Neuronal stem cell (in vitro differentiated cells): ENCODE measurements around the gene PRR23E.

ENCODE experiments used
- DNase-seq: peaks from one replicate; pipeline ENCODE4 v3.0.0-alpha.2; 2013; ENCODE audit warnings: low spot score
- H2AFZ ChIP-seq: one replicate; pipeline ENCODE4 v1.6.1; 2013; ENCODE audit warnings: mild to moderate bottlenecking, low read length, inconsistent platforms
- H2AK5ac ChIP-seq: 2 replicates; pipeline ENCODE4 v1.6.1; 2013; ENCODE audit warnings: low read depth, mild to moderate bottlenecking, inconsistent platforms, low read length, moderate library complexity, mixed read lengths
- H2BK120ac ChIP-seq: 2 replicates; pipeline ENCODE4 v1.6.1; 2013; ENCODE audit warnings: low read depth, mild to moderate bottlenecking, inconsistent platforms, low read length, moderate library complexity, mixed read lengths
- H2BK12ac ChIP-seq: one replicate; pipeline ENCODE4 v1.6.1; 2013; ENCODE audit warnings: low read length, inconsistent platforms
- H2BK15ac ChIP-seq: 2 replicates; pipeline ENCODE4 v1.6.1; 2013; ENCODE audit warnings: mild to moderate bottlenecking, low read length, inconsistent platforms, mixed read lengths
- H2BK5ac ChIP-seq: one replicate; pipeline ENCODE4 v1.6.1; 2013; ENCODE audit warnings: inconsistent platforms, mild to moderate bottlenecking, low read length, moderate library complexity
- H3K14ac ChIP-seq: one replicate; pipeline ENCODE4 v1.6.1; 2013; ENCODE audit warnings: low read length, inconsistent platforms
- H3K18ac ChIP-seq: 2 replicates; pipeline ENCODE4 v1.6.1; 2013; ENCODE audit warnings: low read length, inconsistent platforms
- H3K23ac ChIP-seq: 2 replicates; pipeline ENCODE4 v1.6.1; 2013; ENCODE audit warnings: low read depth, mild to moderate bottlenecking, mixed read lengths, low read length, inconsistent platforms; ENCODE audit not compliant: poor library complexity
- H3K27ac ChIP-seq: replicated peaks from 3 replicates; pipeline ENCODE4 v1.5.1; 2013; ENCODE audit warnings: low read length, inconsistent platforms
- H3K27me3 ChIP-seq, 3 experiments: 2 replicates each; pipeline ENCODE4 v1.6.1; 2013; ENCODE audit warnings: low read length in 3 of 3, mild to moderate bottlenecking in 2 of 3, inconsistent platforms in 1 of 3, low read depth in 1 of 3, mixed read lengths in 1 of 3, moderate library complexity in 1 of 3; ENCODE audit not compliant: control insufficient read depth in 3 of 3, insufficient read depth in 3 of 3
- H3K36me3 ChIP-seq, 2 donors: replicated peaks in 1 of 2; 2 replicates each; pipeline ENCODE4 v1.6.1; 2013; ENCODE audit warnings: low read length in 2 of 2; ENCODE audit not compliant: control insufficient read depth in 2 of 2, insufficient read depth in 2 of 2
- H3K4ac ChIP-seq: 2 replicates; pipeline ENCODE4 v1.6.1; 2013; ENCODE audit warnings: inconsistent platforms, mild to moderate bottlenecking, low read length, moderate library complexity
- H3K4me1 ChIP-seq, 2 donors: 1 replicate in 1 of 2; 2 replicates in 1 of 2; pipeline ENCODE4 v1.6.1; 2013; ENCODE audit warnings: low read length in 2 of 2, low read depth in 1 of 2; ENCODE audit not compliant: control insufficient read depth in 2 of 2, insufficient read depth in 1 of 2
- H3K4me2 ChIP-seq: one replicate; pipeline ENCODE4 v1.6.1; 2013; ENCODE audit warnings: mild to moderate bottlenecking, low read length, inconsistent platforms; ENCODE audit not compliant: insufficient read depth, poor library complexity, severe bottlenecking
- H3K4me3 ChIP-seq, 2 donors: 2 replicates each; pipeline ENCODE4 v1.5.1; 2013; ENCODE audit warnings: low read length in 2 of 2, mild to moderate bottlenecking in 2 of 2, inconsistent platforms in 1 of 2, moderate library complexity in 1 of 2
- H3K79me1 ChIP-seq: one replicate; pipeline ENCODE4 v1.6.1; 2013; ENCODE audit warnings: low read depth, mild to moderate bottlenecking, inconsistent platforms, low read length, moderate library complexity
- H3K9ac ChIP-seq: one replicate; pipeline ENCODE4 v1.6.1; 2013; ENCODE audit warnings: mild to moderate bottlenecking, low read depth, low read length, inconsistent platforms; ENCODE audit not compliant: poor library complexity
- H3K9me3 ChIP-seq, 2 donors: replicated peaks in 1 of 2; 2 replicates each; pipeline versions ENCODE3 to v1.6.1; 2013; ENCODE audit warnings: low read length in 2 of 2, mild to moderate bottlenecking in 2 of 2, inconsistent platforms in 1 of 2, low read depth in 1 of 2, mixed read lengths in 1 of 2, moderate library complexity in 1 of 2; ENCODE audit not compliant: control insufficient read depth in 2 of 2, insufficient read depth in 1 of 2
- H4K8ac ChIP-seq: one replicate; pipeline ENCODE4 v1.6.1; 2013; ENCODE audit warnings: low read depth, mild to moderate bottlenecking, inconsistent platforms, low read length, moderate library complexity
- H4K91ac ChIP-seq: one replicate; pipeline ENCODE4 v1.6.1; 2013; ENCODE audit warnings: low read length, low read depth, mild to moderate bottlenecking, inconsistent platforms; ENCODE audit not compliant: poor library complexity
- WGBS, 2 donors: extraction: QIAGEN DNeasy Blood & Tissue Kit; methylation state at CpG; one replicate each; pipeline ENCODE4 v1.1.7; 2013; ENCODE audit warnings: missing lambda C conversion rate in 2 of 2, mixed read lengths in 1 of 2; ENCODE audit not compliant: insufficient read length in 2 of 2, insufficient replicate concordance in 1 of 2; ENCODE audit errors: extremely low coverage in 2 of 2; 5-methylcytosine and 5-hydroxymethylcytosine counted together

Gene PRR23E

GRCh38 chr3:127194601-127195187 is 1.8 kb downstream of the PRR23E start:
- Histone ChIP-seq H3K79me1 (no peaks in the 10 kb centered on the region), H3K9ac (no peak overlapping the region), H2AK5ac (no peak overlapping the region), H2BK5ac (no peak overlapping the region), H3K27ac (no peak overlapping the region), H3K27me3 (peaks cover 0 to 2% (median 0%) of the 10 kb centered on the region in 3 experiments), H3K4ac (no peak overlapping the region), H3K4me3 (no peak overlapping the region), H2AFZ (no peak overlapping the region), H3K14ac (no peak overlapping the region), H3K4me2 (no peak overlapping the region), H4K91ac (no peak overlapping the region), H2BK12ac (no peak overlapping the region), H2BK15ac (no peak overlapping the region), H3K18ac (no peak overlapping the region), H4K8ac (no peak overlapping the region), H3K36me3 (no peaks in the 10 kb centered on the region), H3K23ac (no peak overlapping the region), H3K4me1 (peaks cover 0 to 3% of the 10 kb centered on the region in 2 donors), H2BK120ac (no peak overlapping the region), H3K9me3 (peaks cover 0 to 5% of the 10 kb centered on the region in 2 donors)
- no CpG with 5 or more reads among the region's 8 CpGs for WGBS, 2 donors
- no peak for DNase-seq

DNA sequence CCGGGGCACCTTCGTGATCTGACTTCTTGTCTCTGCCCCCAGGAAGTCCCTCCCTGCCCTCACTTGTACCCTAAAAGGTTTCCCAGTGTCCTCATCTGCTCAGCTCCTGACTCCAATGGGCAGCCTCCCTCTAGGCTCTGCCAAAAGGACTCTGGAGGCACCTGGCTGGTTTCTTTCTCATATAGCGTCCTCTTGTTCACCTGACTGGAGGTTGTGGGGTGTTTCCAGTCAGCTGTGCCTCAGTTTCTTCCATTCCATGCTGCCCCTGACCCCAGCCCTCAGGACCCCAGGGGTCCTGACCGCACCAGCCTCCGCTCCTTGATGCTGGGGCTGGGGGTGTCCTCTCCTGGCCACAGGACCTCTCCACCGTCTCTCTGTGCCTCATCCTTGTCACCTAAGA is 2.5 kb downstream of the PRR23E start:
- H3K9me3 ChIP-seq = peaks cover 0 to 5% of the 10 kb centered on the region in 2 donors
- no peak overlapping the region for H2BK12ac ChIP-seq
- H3K14ac ChIP-seq = no peak overlapping the region
- peaks cover 0 to 2% (median 0%) of the 10 kb centered on the region in 3 experiments for H3K27me3 ChIP-seq
- no CpG with 5 or more reads among the region's 6 CpGs for WGBS, 2 donors
- no peak overlapping the region for H3K4me3 ChIP-seq
- H3K18ac ChIP-seq = no peak overlapping the region
- H2BK15ac ChIP-seq = no peak overlapping the region
- no peak overlapping the region for H4K91ac ChIP-seq
- no peak overlapping the region for H3K23ac ChIP-seq
- no peak overlapping the region for H4K8ac ChIP-seq
- H2AFZ ChIP-seq = no peak overlapping the region
- H3K4me2 ChIP-seq = no peak overlapping the region
- H3K36me3 ChIP-seq = no peaks in the 10 kb centered on the region
- H3K79me1 ChIP-seq = no peaks in the 10 kb centered on the region
- H3K4ac ChIP-seq = no peak overlapping the region
- no peak overlapping the region for H2BK5ac ChIP-seq
- H3K27ac ChIP-seq = no peak overlapping the region
- H2AK5ac ChIP-seq = no peak overlapping the region
- H2BK120ac ChIP-seq = no peak overlapping the region
- H3K4me1 ChIP-seq = peaks cover 0 to 3% of the 10 kb centered on the region in 2 donors
- no peak overlapping the region for H3K9ac ChIP-seq
- no peak for DNase-seq

- Histone ChIP-seq H3K36me3 (no peaks in the 10 kb centered on the region), H3K4me2 (no peak overlapping the region), H3K27me3 (peaks cover 0 to 2% (median 0%) of the 10 kb centered on the region in 3 experiments), H2BK120ac (no peak overlapping the region), H2BK15ac (no peak overlapping the region), H3K9me3 (peaks cover 0 to 5% of the 10 kb centered on the region in 2 donors), H4K91ac (no peak overlapping the region), H3K23ac (peak overlapping the region; percentile 82), H2AFZ (no peak overlapping the region), H3K14ac (no peak overlapping the region), H3K4me1 (peaks cover 0 to 3% of the 10 kb centered on the region in 2 donors), H3K27ac (no peak overlapping the region), H3K9ac (no peak overlapping the region), H3K4me3 (no peak overlapping the region), H4K8ac (no peak overlapping the region), H3K18ac (peak overlapping the region; percentile 53), H2BK5ac (no peak overlapping the region), H3K79me1 (no peaks in the 10 kb centered on the region), H2BK12ac (no peak overlapping the region), H3K4ac (no peak overlapping the region), H2AK5ac (peak overlapping the region; percentile 51)
- no peak for DNase-seq
- whole genome bisulfite sequencing, 2 donors = no CpG with 5 or more reads among the region's 2 CpGs
Measured at GRCh38 chr3:127196002-127196401, 3.1 kb downstream of the PRR23E start.

GRCh38 chr3:127196466-127197299 is 3.8 kb downstream of the PRR23E start:
- Histone ChIP-seq H3K4me1 (peaks cover 0 to 3% of the 10 kb centered on the region in 2 donors), H3K4me2 (no peak overlapping the region), H2BK15ac (no peak overlapping the region), H2BK5ac (no peak overlapping the region), H2AFZ (no peak overlapping the region), H3K14ac (peak overlapping the region; percentile 44), H3K4ac (peak overlapping the region; percentile 56), H3K36me3 (no peaks in the 10 kb centered on the region), H2BK120ac (no peak overlapping the region), H3K23ac (peak overlapping the region; percentile 82), H3K27me3 (peaks cover 0 to 2% (median 0%) of the 10 kb centered on the region in 3 experiments), H3K18ac (peak overlapping the region; percentile 53), H2AK5ac (peak overlapping the region; percentile 51), H3K79me1 (no peaks in the 10 kb centered on the region), H4K8ac (peak overlapping the region; percentile 88), H3K27ac (no peak overlapping the region), H3K4me3 (no peak overlapping the region), H2BK12ac (no peak overlapping the region), H3K9ac (peak overlapping the region; percentile 3), H4K91ac (no peak overlapping the region), H3K9me3 (peaks cover 0 to 5% of the 10 kb centered on the region in 2 donors)
- WGBS, 2 donors = no CpG with 5 or more reads among the region's 15 CpGs
- no peak for DNase-seq
